Measurements from ENCODE around the gene CHPF.

Gene CHPF

GRCh38 chr2:219543596-219544358 lies at the start of gene CHPF, which contains the start of gene TMEM198:
Gene CHPF (minus strand): TSS chr2:219543809. CDS start chr2:219543538, 271 bp downstream.
Gene TMEM198 (plus strand): TSS chr2:219544028. CDS start chr2:219544728, 700 bp downstream.
- Histone ChIP-seq H3K9me3 (ENCODE audit: low read length) (no peaks in the 10 kb centered on the region), H3K4me1 (ENCODE audit: insufficient read depth, low read length) (peaks cover 23% of the 10 kb centered on the region), H3K27ac (ENCODE audit: low read depth, low read length) (peak within 1 kb of the TSS; percentile 80), H3K9ac (ENCODE audit: low read length) (peak within 1 kb of the TSS; percentile 61), H3K36me3 (ENCODE audit: insufficient read depth, low read length) (peaks cover 15% of the 10 kb centered on the region), H3K27me3 (ENCODE audit: control insufficient read depth in 1 of 2, insufficient read depth in 2 of 2, low read length in 2 of 2) (no peaks in the 10 kb centered on the region), H3K4me3 (ENCODE audit: low read depth in 1 of 2, low read length in 2 of 2) (peak within 1 kb of the TSS; percentile 58 to 78)

GRCh38 chr2:219593154-219593553 lies 49.5 kb upstream of the CHPF start:
- peaks cover 5% of the 10 kb centered on the region for H3K4me1 ChIP-seq (ENCODE audit: insufficient read depth, low read length)
- no peaks in the 10 kb centered on the region for H3K36me3 ChIP-seq (ENCODE audit: insufficient read depth, low read length)
- no peak overlapping the region for H3K9ac ChIP-seq (ENCODE audit: low read length)
- no peak overlapping the region for H3K4me3 ChIP-seq (ENCODE audit: low read depth in 1 of 2, low read length in 2 of 2)
- no peaks in the 10 kb centered on the region for H3K27me3 ChIP-seq (ENCODE audit: control insufficient read depth in 1 of 2, insufficient read depth in 2 of 2, low read length in 2 of 2)
- H3K9me3 ChIP-seq (ENCODE audit: low read length): no peaks in the 10 kb centered on the region
- no peak overlapping the region for H3K27ac ChIP-seq (ENCODE audit: low read depth, low read length)

- Histone ChIP-seq H3K4me3 (ENCODE audit: low read depth in 1 of 2, low read length in 2 of 2) (no peak overlapping the region), H3K27me3 (ENCODE audit: control insufficient read depth in 1 of 2, insufficient read depth in 2 of 2, low read length in 2 of 2) (no peaks in the 10 kb centered on the region), H3K4me1 (ENCODE audit: insufficient read depth, low read length) (peaks cover 5% of the 10 kb centered on the region), H3K9ac (ENCODE audit: low read length) (no peak overlapping the region), H3K36me3 (ENCODE audit: insufficient read depth, low read length) (no peaks in the 10 kb centered on the region), H3K9me3 (ENCODE audit: low read length) (no peaks in the 10 kb centered on the region), H3K27ac (ENCODE audit: low read depth, low read length) (no peak overlapping the region)
Measured at GRCh38 chr2:219592736-219593135, 49.1 kb upstream of the CHPF start.

- H3K4me1 ChIP-seq (ENCODE audit: insufficient read depth, low read length): no peaks in the 10 kb centered on the region
- H3K4me3 ChIP-seq (ENCODE audit: low read depth in 1 of 2, low read length in 2 of 2): no peak overlapping the region
- no peak overlapping the region for H3K9ac ChIP-seq (ENCODE audit: low read length)
- no peak overlapping the region for H3K27ac ChIP-seq (ENCODE audit: low read depth, low read length)
- H3K36me3 ChIP-seq (ENCODE audit: insufficient read depth, low read length): no peaks in the 10 kb centered on the region
- H3K9me3 ChIP-seq (ENCODE audit: low read length): no peaks in the 10 kb centered on the region
- H3K27me3 ChIP-seq (ENCODE audit: control insufficient read depth in 1 of 2, insufficient read depth in 2 of 2, low read length in 2 of 2): no peaks in the 10 kb centered on the region
Measured at GRCh38 chr2:219591091-219591490, 47.5 kb upstream of the CHPF start.

GRCh38 chr2:219581346-219581745 lies 37.7 kb upstream of the CHPF start:
- H3K9me3 ChIP-seq (ENCODE audit: low read length): no peaks in the 10 kb centered on the region
- H3K4me3 ChIP-seq (ENCODE audit: low read depth in 1 of 2, low read length in 2 of 2): no peak overlapping the region
- no peaks in the 10 kb centered on the region for H3K36me3 ChIP-seq (ENCODE audit: insufficient read depth, low read length)
- H3K27ac ChIP-seq (ENCODE audit: low read depth, low read length): no peak overlapping the region
- H3K4me1 ChIP-seq (ENCODE audit: insufficient read depth, low read length): no peaks in the 10 kb centered on the region
- H3K27me3 ChIP-seq (ENCODE audit: control insufficient read depth in 1 of 2, insufficient read depth in 2 of 2, low read length in 2 of 2): peaks cover 0 to 13% of the 10 kb centered on the region in 2 donors
- H3K9ac ChIP-seq (ENCODE audit: low read length): no peak overlapping the region

GRCh38 chr2:219578811-219579613 lies 35.4 kb upstream of the CHPF start:
- Histone ChIP-seq H3K4me3 (ENCODE audit: low read depth in 1 of 2, low read length in 2 of 2) (no peak overlapping the region), H3K9me3 (ENCODE audit: low read length) (no peaks in the 10 kb centered on the region), H3K36me3 (ENCODE audit: insufficient read depth, low read length) (no peaks in the 10 kb centered on the region), H3K9ac (ENCODE audit: low read length) (no peak overlapping the region), H3K27me3 (ENCODE audit: control insufficient read depth in 1 of 2, insufficient read depth in 2 of 2, low read length in 2 of 2) (peaks cover 0 to 13% of the 10 kb centered on the region in 2 donors), H3K4me1 (ENCODE audit: insufficient read depth, low read length) (no peaks in the 10 kb centered on the region), H3K27ac (ENCODE audit: low read depth, low read length) (no peak overlapping the region)

- peaks cover 0 to 13% of the 10 kb centered on the region in 2 donors for H3K27me3 ChIP-seq (ENCODE audit: control insufficient read depth in 1 of 2, insufficient read depth in 2 of 2, low read length in 2 of 2)
- no peaks in the 10 kb centered on the region for H3K9me3 ChIP-seq (ENCODE audit: low read length)
- H3K9ac ChIP-seq (ENCODE audit: low read length): no peak overlapping the region
- H3K4me3 ChIP-seq (ENCODE audit: low read depth in 1 of 2, low read length in 2 of 2): no peak overlapping the region
- peaks cover 4% of the 10 kb centered on the region for H3K4me1 ChIP-seq (ENCODE audit: insufficient read depth, low read length)
- H3K27ac ChIP-seq (ENCODE audit: low read depth, low read length): no peak overlapping the region
- no peaks in the 10 kb centered on the region for H3K36me3 ChIP-seq (ENCODE audit: insufficient read depth, low read length)
Measured at GRCh38 chr2:219576505-219577388, 33.1 kb upstream of the CHPF start.

GRCh38 chr2:219575566-219576504 lies 32.2 kb upstream of the CHPF start:
- no peak overlapping the region for H3K27ac ChIP-seq (ENCODE audit: low read depth, low read length)
- H3K4me1 ChIP-seq (ENCODE audit: insufficient read depth, low read length): peaks cover 7% of the 10 kb centered on the region
- H3K27me3 ChIP-seq (ENCODE audit: control insufficient read depth in 1 of 2, insufficient read depth in 2 of 2, low read length in 2 of 2): peaks cover 0 to 13% of the 10 kb centered on the region in 2 donors
- H3K4me3 ChIP-seq (ENCODE audit: low read depth in 1 of 2, low read length in 2 of 2): no peak overlapping the region
- no peak overlapping the region for H3K9ac ChIP-seq (ENCODE audit: low read length)
- no peaks in the 10 kb centered on the region for H3K36me3 ChIP-seq (ENCODE audit: insufficient read depth, low read length)
- H3K9me3 ChIP-seq (ENCODE audit: low read length): no peaks in the 10 kb centered on the region

GRCh38 chr2:219574484-219575311 lies 31.1 kb upstream of the CHPF start:
- Histone ChIP-seq H3K27me3 (ENCODE audit: control insufficient read depth in 1 of 2, insufficient read depth in 2 of 2, low read length in 2 of 2) (peaks cover 0 to 13% of the 10 kb centered on the region in 2 donors), H3K4me1 (ENCODE audit: insufficient read depth, low read length) (peaks cover 11% of the 10 kb centered on the region), H3K27ac (ENCODE audit: low read depth, low read length) (no peak overlapping the region), H3K36me3 (ENCODE audit: insufficient read depth, low read length) (peaks cover 1% of the 10 kb centered on the region), H3K9ac (ENCODE audit: low read length) (no peak overlapping the region), H3K9me3 (ENCODE audit: low read length) (no peaks in the 10 kb centered on the region), H3K4me3 (ENCODE audit: low read depth in 1 of 2, low read length in 2 of 2) (no peak overlapping the region)

- no peak overlapping the region for H3K27ac ChIP-seq (ENCODE audit: low read depth, low read length)
- no peak overlapping the region for H3K4me3 ChIP-seq (ENCODE audit: low read depth in 1 of 2, low read length in 2 of 2)
- H3K4me1 ChIP-seq (ENCODE audit: insufficient read depth, low read length): peaks cover 15% of the 10 kb centered on the region
- peaks cover 0 to 13% of the 10 kb centered on the region in 2 donors for H3K27me3 ChIP-seq (ENCODE audit: control insufficient read depth in 1 of 2, insufficient read depth in 2 of 2, low read length in 2 of 2)
- H3K36me3 ChIP-seq (ENCODE audit: insufficient read depth, low read length): peaks cover 9% of the 10 kb centered on the region
- H3K9me3 ChIP-seq (ENCODE audit: low read length): no peaks in the 10 kb centered on the region
- no peak overlapping the region for H3K9ac ChIP-seq (ENCODE audit: low read length)
Measured at GRCh38 chr2:219573166-219573565, 29.6 kb upstream of the CHPF start.

Data from muscle layer of colon (tissue), 2 donors.